ENCODE data around the gene LENG1.
"Not testable (repeated sequence)": the region's sequence is repeated elsewhere in the genome, so short reads cannot be mapped to it uniquely, and the experiment has no call there.

LENG1 gene

DNA sequence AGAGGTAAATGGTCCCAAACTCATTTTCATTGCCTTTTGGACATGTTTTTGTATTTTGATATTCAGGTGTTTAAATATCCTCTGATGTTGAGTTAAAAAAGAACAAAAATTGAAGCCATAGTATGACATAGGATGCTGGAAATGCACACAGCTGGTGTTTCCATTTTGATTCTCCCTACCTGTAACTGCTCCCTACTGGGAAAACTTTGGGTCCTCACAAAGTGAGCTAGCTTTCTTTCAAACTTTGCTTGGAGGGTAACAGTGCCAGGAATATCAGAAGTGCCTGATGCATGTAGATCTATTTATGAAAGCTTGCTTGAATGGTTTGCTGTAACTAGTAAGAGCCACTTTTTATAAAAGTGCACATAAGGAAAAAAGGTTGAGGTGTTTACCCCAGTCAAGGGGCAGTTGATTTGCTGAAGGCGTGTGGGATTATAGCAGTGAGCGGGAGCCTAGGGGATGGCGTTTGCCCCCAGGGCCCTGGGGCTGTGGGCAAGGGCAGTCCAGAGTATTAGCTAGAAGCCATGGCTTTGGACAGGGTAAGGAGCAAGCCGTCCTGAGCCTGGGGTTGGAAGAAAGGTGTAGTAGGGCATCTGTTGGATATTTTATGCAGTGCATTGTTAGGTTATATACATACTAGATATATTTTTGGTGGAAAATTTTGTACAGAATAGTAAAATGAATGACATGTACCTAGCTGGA lies 45.4 kb upstream of the LENG1 start:
- DNase-seq (ENCODE audit: extremely low read depth, low read depth), result no peak
- TF ChIP-seq, protein P1, sequence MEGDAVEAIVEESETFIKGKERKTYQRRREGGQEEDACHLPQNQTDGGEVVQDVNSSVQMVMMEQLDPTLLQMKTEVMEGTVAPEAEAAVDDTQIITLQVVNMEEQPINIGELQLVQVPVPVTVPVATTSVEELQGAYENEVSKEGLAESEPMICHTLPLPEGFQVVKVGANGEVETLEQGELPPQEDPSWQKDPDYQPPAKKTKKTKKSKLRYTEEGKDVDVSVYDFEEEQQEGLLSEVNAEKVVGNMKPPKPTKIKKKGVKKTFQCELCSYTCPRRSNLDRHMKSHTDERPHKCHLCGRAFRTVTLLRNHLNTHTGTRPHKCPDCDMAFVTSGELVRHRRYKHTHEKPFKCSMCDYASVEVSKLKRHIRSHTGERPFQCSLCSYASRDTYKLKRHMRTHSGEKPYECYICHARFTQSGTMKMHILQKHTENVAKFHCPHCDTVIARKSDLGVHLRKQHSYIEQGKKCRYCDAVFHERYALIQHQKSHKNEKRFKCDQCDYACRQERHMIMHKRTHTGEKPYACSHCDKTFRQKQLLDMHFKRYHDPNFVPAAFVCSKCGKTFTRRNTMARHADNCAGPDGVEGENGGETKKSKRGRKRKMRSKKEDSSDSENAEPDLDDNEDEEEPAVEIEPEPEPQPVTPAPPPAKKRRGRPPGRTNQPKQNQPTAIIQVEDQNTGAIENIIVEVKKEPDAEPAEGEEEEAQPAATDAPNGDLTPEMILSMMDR (IDR thresholded peaks at IDR 0.05; ENCODE audit: low read depth, low read length), result no peak

DNA sequence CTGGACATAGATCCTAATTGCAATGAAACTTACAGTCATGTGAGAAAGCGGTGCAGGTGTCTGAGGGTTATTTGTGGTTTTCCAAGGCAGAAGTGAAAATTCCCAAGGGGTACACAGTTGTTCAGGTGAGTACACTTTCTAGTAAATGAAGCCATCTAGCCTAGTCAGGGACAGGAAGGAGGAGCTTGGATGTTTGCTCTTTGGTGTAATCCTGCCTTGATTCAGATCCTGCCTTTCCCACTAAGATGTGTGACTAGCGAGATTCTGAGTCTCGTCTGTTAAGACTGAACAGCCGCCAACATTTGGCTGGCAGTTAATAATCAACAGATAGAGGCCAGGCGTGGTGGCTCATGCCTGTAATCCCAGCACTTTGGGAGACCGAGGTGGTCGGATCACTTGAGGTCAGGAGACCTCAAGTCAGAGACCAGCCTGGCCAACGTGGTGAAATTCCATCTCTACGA lies 43.7 kb upstream of the LENG1 start:
- TF ChIP-seq, protein P1 (IDR thresholded peaks at IDR 0.05; ENCODE audit: low read depth, low read length), result no peak
- DNase-seq (ENCODE audit: extremely low read depth, low read depth), result no peak

DNA sequence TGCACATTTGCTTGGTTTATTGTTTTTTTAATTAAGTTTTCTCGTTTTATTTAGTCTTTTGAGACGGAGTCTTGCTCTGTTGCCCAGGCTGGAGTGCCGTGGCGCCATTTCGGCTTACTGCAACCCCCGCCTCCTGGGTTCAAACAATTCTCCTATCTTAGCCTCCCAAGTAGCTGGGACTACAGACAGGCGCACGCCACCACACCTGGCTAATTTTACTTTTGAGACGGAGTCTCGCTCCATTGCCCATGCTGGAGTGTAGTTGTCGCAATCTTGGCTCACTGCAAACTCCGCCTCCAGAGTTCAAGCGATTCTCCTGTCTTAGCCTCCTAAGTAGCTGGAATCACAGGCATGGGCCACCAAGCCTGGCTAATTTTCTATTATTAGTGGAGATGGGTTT lies 42.5 kb upstream of the LENG1 start:
- TF ChIP-seq, protein P1 (IDR thresholded peaks at IDR 0.05; ENCODE audit: low read depth, low read length), result no peak
- no peak for DNase-seq (ENCODE audit: extremely low read depth, low read depth)

DNA sequence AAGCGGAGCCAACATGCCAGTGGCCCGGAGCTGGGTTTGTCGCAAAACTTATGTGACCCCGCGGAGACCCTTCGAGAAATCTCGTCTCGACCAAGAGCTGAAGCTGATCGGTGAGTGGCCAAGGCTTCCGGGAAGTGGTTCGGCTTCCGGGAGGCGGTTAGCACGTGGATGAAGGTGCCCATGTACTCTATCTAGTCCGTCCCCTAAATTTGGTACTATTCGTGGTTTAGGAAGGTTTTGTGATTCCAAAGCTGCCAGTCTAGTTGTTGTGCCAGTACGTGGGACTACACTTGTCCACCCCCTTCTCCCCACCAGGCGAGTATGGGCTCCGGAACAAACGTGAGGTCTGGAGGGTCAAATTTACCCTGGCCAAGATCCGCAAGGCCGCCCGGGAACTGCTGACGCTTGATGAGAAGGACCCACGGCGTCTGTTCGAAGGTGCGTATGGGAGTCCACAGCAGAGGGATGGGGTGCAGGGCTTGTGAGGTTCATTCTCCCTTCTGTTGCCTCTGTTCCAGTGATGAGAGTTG lies 41.7 kb upstream of the LENG1 start:
- TF ChIP-seq, protein P1 (IDR thresholded peaks at IDR 0.05; ENCODE audit: low read depth, low read length), result no peak
- no peak for DNase-seq (ENCODE audit: extremely low read depth, low read depth)

DNA sequence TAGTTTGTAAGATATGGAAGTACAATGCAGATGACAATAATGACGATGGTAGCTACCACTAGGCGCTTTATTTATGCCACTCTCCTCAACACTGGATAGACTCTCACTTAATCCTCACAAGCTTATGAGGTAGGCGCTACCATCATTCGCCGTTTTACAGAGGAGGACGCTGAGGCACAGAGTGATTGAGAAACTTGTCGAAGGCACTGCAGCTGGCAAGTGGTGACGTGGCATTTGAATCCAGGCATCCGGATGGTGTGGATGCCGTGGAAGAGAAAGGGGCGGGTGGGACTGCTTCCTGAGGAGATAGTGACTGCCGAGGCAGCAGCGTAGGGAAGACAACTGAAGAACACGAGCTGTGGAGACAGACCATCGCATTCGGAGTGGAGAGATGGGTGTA lies 39.9 kb upstream of the LENG1 start:
- no peak for DNase-seq (ENCODE audit: extremely low read depth, low read depth)
- TF ChIP-seq, protein P1 (IDR thresholded peaks at IDR 0.05; ENCODE audit: low read depth, low read length), result no peak

DNA sequence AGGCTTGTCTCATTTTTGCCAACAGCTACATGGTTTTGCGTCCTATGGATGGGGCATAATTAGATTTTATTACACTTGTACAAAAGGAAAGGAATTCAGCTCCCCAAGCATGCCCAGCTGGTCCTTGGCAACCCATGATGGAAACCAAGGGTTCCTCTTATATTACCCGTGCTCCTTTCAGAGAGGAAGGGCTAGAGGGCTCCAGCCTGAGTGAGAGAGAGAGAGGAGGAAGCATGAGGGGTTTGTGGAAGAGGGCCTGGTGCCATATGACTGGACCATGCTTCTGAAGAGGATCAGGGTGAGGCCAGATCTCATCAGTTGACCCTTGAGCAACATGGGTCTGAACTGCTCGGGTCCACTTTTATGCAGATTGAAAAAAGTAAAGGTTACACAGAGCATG lies 37.6 kb upstream of the LENG1 start:
- DNase-seq (ENCODE audit: extremely low read depth, low read depth), result no peak
- TF ChIP-seq, protein P1 (IDR thresholded peaks at IDR 0.05; ENCODE audit: low read depth, low read length), result no peak

DNA sequence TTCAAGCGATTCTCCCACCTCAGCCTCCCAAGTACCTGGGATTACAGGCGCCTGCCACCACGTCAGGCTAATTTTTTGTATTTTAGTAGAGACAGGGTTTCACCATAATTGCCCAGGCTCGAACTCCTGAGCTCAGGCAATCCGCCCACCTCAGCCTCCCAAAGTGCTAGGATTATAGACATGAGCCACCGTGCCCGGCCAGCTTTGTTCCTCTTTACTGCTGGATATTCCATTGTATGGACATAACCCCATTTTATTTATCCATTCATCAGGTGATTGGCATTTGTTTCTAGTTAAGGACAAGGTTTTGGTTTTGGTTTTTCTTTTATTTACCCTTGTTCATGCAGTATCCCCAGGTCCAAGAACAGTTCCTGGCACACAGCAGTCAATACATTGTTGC lies 37.0 kb upstream of the LENG1 start:
- TF ChIP-seq, protein P1 (IDR thresholded peaks at IDR 0.05; ENCODE audit: low read depth, low read length), result no peak
- DNase-seq (ENCODE audit: extremely low read depth, low read depth), result no peak

DNA sequence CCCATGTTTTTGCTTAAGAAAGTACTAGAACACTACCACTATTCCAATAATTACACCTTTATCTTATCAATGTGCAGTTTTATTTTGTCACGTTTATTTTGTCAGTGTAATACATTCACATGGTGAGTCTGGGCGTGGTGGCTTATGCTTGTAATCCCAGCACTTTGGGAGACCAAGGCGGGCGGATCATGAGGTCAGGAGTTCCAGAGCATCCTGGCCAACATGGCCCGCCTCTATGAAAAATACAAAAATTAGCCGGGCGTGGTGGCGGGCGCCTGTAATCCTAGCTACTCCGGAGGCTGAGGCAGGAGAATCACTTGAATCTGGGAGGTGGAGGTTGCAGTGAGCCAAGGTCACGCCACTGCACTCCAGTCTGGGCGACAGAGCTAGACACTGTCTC lies 34.9 kb upstream of the LENG1 start:
- not testable (repeated sequence) for DNase-seq (ENCODE audit: extremely low read depth, low read depth)
